ENCODE measurements around the gene MAP3K5.
A peak's percentile ranks its signal among the peaks of the same experiment; 100 is the strongest.

MAP3K5 gene

GRCh38 chr6:136641166-136641565, 151.1 kb downstream of the MAP3K5 start:
- no peak overlapping the region for H2BK12ac ChIP-seq (ENCODE audit: low read length)
- H3K4me1 ChIP-seq (ENCODE audit: control insufficient read depth in 1 of 2, insufficient read depth in 2 of 2, low read length in 2 of 2) = peaks cover 0 to 2% of the 10 kb centered on the region in 2 experiments
- H3K9ac ChIP-seq (ENCODE audit: low read length) = no peak overlapping the region
- no peak overlapping the region for H3K4ac ChIP-seq (ENCODE audit: low read depth, low read length)
- no peak overlapping the region for H3K27ac ChIP-seq (ENCODE audit: low read depth, low read length)
- no peak overlapping the region for H4K8ac ChIP-seq (ENCODE audit: low read depth, low read length)
- H2AFZ ChIP-seq (ENCODE audit: insufficient read depth, low read length, poor library complexity) = no peak overlapping the region
- no peak for DNase-seq
- no peak overlapping the region for H3K14ac ChIP-seq (ENCODE audit: low read length)
- no peaks in the 10 kb centered on the region for H3K9me3 ChIP-seq (ENCODE audit: insufficient read depth, low read depth, low read length)
- no peak overlapping the region for H4K91ac ChIP-seq (ENCODE audit: low read depth, low read length)
- no peak overlapping the region for H2BK5ac ChIP-seq (ENCODE audit: low read depth, low read length, poor library complexity)
- no peak overlapping the region for H3K18ac ChIP-seq (ENCODE audit: low read length)
- H3K4me3 ChIP-seq (ENCODE audit: low read depth, low read length) = no peak overlapping the region
- WGBS (ENCODE audit: extremely low coverage, insufficient coverage, insufficient read length) = no CpG with 5 or more reads among the region's 3 CpGs
- no peak overlapping the region for H3K23ac ChIP-seq (ENCODE audit: low read length)
- no peak overlapping the region for H3K4me2 ChIP-seq (ENCODE audit: low read length)
- H4K12ac ChIP-seq (ENCODE audit: low read depth, low read length) = no peak overlapping the region
- no peaks in the 10 kb centered on the region for H3K79me1 ChIP-seq (ENCODE audit: low read length)
- no peak overlapping the region for H2BK120ac ChIP-seq (ENCODE audit: insufficient read depth, low read length, poor library complexity)
- H2AK5ac ChIP-seq (ENCODE audit: low read length) = no peak overlapping the region
- no peaks in the 10 kb centered on the region for H3K36me3 ChIP-seq (ENCODE audit: control insufficient read depth in 1 of 2, insufficient read depth in 2 of 2, low read length in 2 of 2)
- H3K27me3 ChIP-seq (ENCODE audit: insufficient read depth, low read length) = no peaks in the 10 kb centered on the region
- H3K79me2 ChIP-seq (ENCODE audit: control insufficient read depth, insufficient read depth, low read length, poor library complexity) = no peaks in the 10 kb centered on the region

- no peak overlapping the region for H3K18ac ChIP-seq (ENCODE audit: low read length)
- H3K79me2 ChIP-seq (ENCODE audit: control insufficient read depth, insufficient read depth, low read length, poor library complexity) = no peaks in the 10 kb centered on the region
- H3K79me1 ChIP-seq (ENCODE audit: low read length) = no peaks in the 10 kb centered on the region
- H3K4me2 ChIP-seq (ENCODE audit: low read length) = no peak overlapping the region
- no peak overlapping the region for H4K12ac ChIP-seq (ENCODE audit: low read depth, low read length)
- WGBS (ENCODE audit: extremely low coverage, insufficient coverage, insufficient read length) = no CpG with 5 or more reads among the region's 5 CpGs
- no peak overlapping the region for H3K27ac ChIP-seq (ENCODE audit: low read depth, low read length)
- no peak overlapping the region for H3K23ac ChIP-seq (ENCODE audit: low read length)
- no peak overlapping the region for H3K4ac ChIP-seq (ENCODE audit: low read depth, low read length)
- H2AK5ac ChIP-seq (ENCODE audit: low read length) = no peak overlapping the region
- no peak overlapping the region for H3K9ac ChIP-seq (ENCODE audit: low read length)
- H2AFZ ChIP-seq (ENCODE audit: insufficient read depth, low read length, poor library complexity) = no peak overlapping the region
- H4K91ac ChIP-seq (ENCODE audit: low read depth, low read length) = no peak overlapping the region
- H2BK120ac ChIP-seq (ENCODE audit: insufficient read depth, low read length, poor library complexity) = no peak overlapping the region
- H4K8ac ChIP-seq (ENCODE audit: low read depth, low read length) = no peak overlapping the region
- no peak overlapping the region for H2BK5ac ChIP-seq (ENCODE audit: low read depth, low read length, poor library complexity)
- peaks cover 0 to 2% of the 10 kb centered on the region in 2 experiments for H3K4me1 ChIP-seq (ENCODE audit: control insufficient read depth in 1 of 2, insufficient read depth in 2 of 2, low read length in 2 of 2)
- H3K4me3 ChIP-seq (ENCODE audit: low read depth, low read length) = no peak overlapping the region
- no peak for DNase-seq
- no peak overlapping the region for H2BK12ac ChIP-seq (ENCODE audit: low read length)
- H3K27me3 ChIP-seq (ENCODE audit: insufficient read depth, low read length) = no peaks in the 10 kb centered on the region
- no peaks in the 10 kb centered on the region for H3K36me3 ChIP-seq (ENCODE audit: control insufficient read depth in 1 of 2, insufficient read depth in 2 of 2, low read length in 2 of 2)
- no peak overlapping the region for H3K14ac ChIP-seq (ENCODE audit: low read length)
- no peaks in the 10 kb centered on the region for H3K9me3 ChIP-seq (ENCODE audit: insufficient read depth, low read depth, low read length)
Observed at GRCh38 chr6:136640132-136640915, 152.0 kb downstream of the MAP3K5 start.

GRCh38 chr6:136639702-136640101, 152.6 kb downstream of the MAP3K5 start:
- Histone ChIP-seq H3K79me2 (ENCODE audit: control insufficient read depth, insufficient read depth, low read length, poor library complexity) (no peaks in the 10 kb centered on the region), H2BK120ac (ENCODE audit: insufficient read depth, low read length, poor library complexity) (no peak overlapping the region), H2BK12ac (ENCODE audit: low read length) (no peak overlapping the region), H4K8ac (ENCODE audit: low read depth, low read length) (no peak overlapping the region), H3K4me2 (ENCODE audit: low read length) (no peak overlapping the region), H3K36me3 (ENCODE audit: control insufficient read depth in 1 of 2, insufficient read depth in 2 of 2, low read length in 2 of 2) (no peaks in the 10 kb centered on the region), H3K4me1 (ENCODE audit: control insufficient read depth in 1 of 2, insufficient read depth in 2 of 2, low read length in 2 of 2) (peaks cover 0 to 2% of the 10 kb centered on the region in 2 experiments), H3K79me1 (ENCODE audit: low read length) (no peaks in the 10 kb centered on the region), H3K27ac (ENCODE audit: low read depth, low read length) (no peak overlapping the region), H3K14ac (ENCODE audit: low read length) (no peak overlapping the region), H3K4ac (ENCODE audit: low read depth, low read length) (no peak overlapping the region), H3K23ac (ENCODE audit: low read length) (peak overlapping the region; percentile 53), H2AFZ (ENCODE audit: insufficient read depth, low read length, poor library complexity) (no peak overlapping the region), H3K4me3 (ENCODE audit: low read depth, low read length) (no peak overlapping the region), H3K9ac (ENCODE audit: low read length) (peak overlapping the region; percentile 80), H4K91ac (ENCODE audit: low read depth, low read length) (no peak overlapping the region), H3K9me3 (ENCODE audit: insufficient read depth, low read depth, low read length) (no peaks in the 10 kb centered on the region), H3K27me3 (ENCODE audit: insufficient read depth, low read length) (no peaks in the 10 kb centered on the region), H2AK5ac (ENCODE audit: low read length) (no peak overlapping the region), H2BK5ac (ENCODE audit: low read depth, low read length, poor library complexity) (no peak overlapping the region), H3K18ac (ENCODE audit: low read length) (no peak overlapping the region), H4K12ac (ENCODE audit: low read depth, low read length) (no peak overlapping the region)
- WGBS (ENCODE audit: extremely low coverage, insufficient coverage, insufficient read length) = no CpG with 5 or more reads among the region's 3 CpGs
- no peak for DNase-seq

GRCh38 chr6:136635615-136636014, 156.7 kb downstream of the MAP3K5 start:
- no peaks in the 10 kb centered on the region for H3K36me3 ChIP-seq (ENCODE audit: control insufficient read depth in 1 of 2, insufficient read depth in 2 of 2, low read length in 2 of 2)
- H3K27me3 ChIP-seq (ENCODE audit: insufficient read depth, low read length) = no peaks in the 10 kb centered on the region
- H3K23ac ChIP-seq (ENCODE audit: low read length) = no peak overlapping the region
- WGBS (ENCODE audit: extremely low coverage, insufficient coverage, insufficient read length) = no CpG with 5 or more reads among the region's 4 CpGs
- H2BK12ac ChIP-seq (ENCODE audit: low read length) = no peak overlapping the region
- no peak overlapping the region for H3K4me3 ChIP-seq (ENCODE audit: low read depth, low read length)
- no peak overlapping the region for H3K4ac ChIP-seq (ENCODE audit: low read depth, low read length)
- H3K79me2 ChIP-seq (ENCODE audit: control insufficient read depth, insufficient read depth, low read length, poor library complexity) = no peaks in the 10 kb centered on the region
- no peak overlapping the region for H4K12ac ChIP-seq (ENCODE audit: low read depth, low read length)
- H3K14ac ChIP-seq (ENCODE audit: low read length) = no peak overlapping the region
- H4K8ac ChIP-seq (ENCODE audit: low read depth, low read length) = no peak overlapping the region
- H2AFZ ChIP-seq (ENCODE audit: insufficient read depth, low read length, poor library complexity) = no peak overlapping the region
- H3K4me1 ChIP-seq (ENCODE audit: control insufficient read depth in 1 of 2, insufficient read depth in 2 of 2, low read length in 2 of 2) = no peaks in the 10 kb centered on the region
- DNase-seq = no peak
- H3K9ac ChIP-seq (ENCODE audit: low read length) = no peak overlapping the region
- H3K18ac ChIP-seq (ENCODE audit: low read length) = no peak overlapping the region
- H3K79me1 ChIP-seq (ENCODE audit: low read length) = no peaks in the 10 kb centered on the region
- H3K4me2 ChIP-seq (ENCODE audit: low read length) = no peak overlapping the region
- H3K9me3 ChIP-seq (ENCODE audit: insufficient read depth, low read depth, low read length) = no peaks in the 10 kb centered on the region
- H3K27ac ChIP-seq (ENCODE audit: low read depth, low read length) = no peak overlapping the region
- H2AK5ac ChIP-seq (ENCODE audit: low read length) = no peak overlapping the region
- H2BK120ac ChIP-seq (ENCODE audit: insufficient read depth, low read length, poor library complexity) = no peak overlapping the region
- no peak overlapping the region for H2BK5ac ChIP-seq (ENCODE audit: low read depth, low read length, poor library complexity)
- no peak overlapping the region for H4K91ac ChIP-seq (ENCODE audit: low read depth, low read length)

All from trophoblast cell (in vitro differentiated cells and primary cell).